Thyroid gland (tissue), 4 donors: ENCODE results near the gene GOLM1. TPM values are rescaled to one million over a fixed set of nuclear protein-coding genes. Genes with fewer than 3 reads are reported as not detected.

Experiments used
- DNase-seq, 2 donors: peaks; one replicate each; pipeline ENCODE4 v3.0.0-alpha.2; 2019
- H3K27ac ChIP-seq, 3 donors: fragments of 200-600 bp; sonication (generic); 1 replicate in 2 of 3; 2 replicates in 1 of 3; pipeline ENCODE4 v1.5.1; 2016 to 2019; ENCODE audit warnings: mild to moderate bottlenecking in 1 of 3, moderate library complexity in 1 of 3
- H3K27me3 ChIP-seq: fragments of 200-600 bp; sonication (generic); one replicate; pipeline ENCODE4 v1.5.1; 2019
- H3K36me3 ChIP-seq, 2 donors: fragments of 200-600 bp; sonication (generic); one replicate each; pipeline ENCODE4 v1.5.1; 2016 to 2019
- H3K4me1 ChIP-seq, 2 donors: fragments of 200-600 bp; sonication (generic); one replicate each; pipeline ENCODE4 v1.5.1; 2017 to 2019
- H3K4me3 ChIP-seq, 3 donors: fragments of 200-600 bp; sonication (generic); replicated peaks in 1 of 3; 1 replicate in 2 of 3; 2 replicates in 1 of 3; pipeline ENCODE4 v1.5.1; 2016; ENCODE audit warnings: mild to moderate bottlenecking in 1 of 3
- H3K9me3 ChIP-seq: fragments of 200-600 bp; sonication (generic); one replicate; pipeline ENCODE4 v1.5.1; 2017
- POLR2A ChIP-seq, 2 donors: fragments of 450-650 bp; IDR thresholded peaks; one replicate each; pipeline ENCODE4 v1.6.1; 2017; ENCODE audit warnings: antibody characterized with exemption in 2 of 2, mild to moderate bottlenecking in 2 of 2, moderate library complexity in 1 of 2
- WGBS, 2 donors: methylation state at CpG; one replicate each; pipeline ENCODE4 v1.1.5; 2017; 5-methylcytosine and 5-hydroxymethylcytosine counted together
- intact Hi-C: fragments of 100-400 bp; cut with DNase I; formaldehyde crosslinking; loops from one replicate; pipeline ENCODE4 v1.15.1; 2023
- total RNA-seq, 4 donors: library from RNA; depleted of rRNA; stranded (reverse); fragments of >200 nt; gene quantifications; one replicate each; pipeline ENCODE4 v1.2.3, GENCODE V29; 2016
- TF ChIP-seq, protein P1 (sequence below), 6 experiments: fragments of 200-600 bp in 3 of 6; fragments of 450-650 bp in 3 of 6; sonication (generic) in 3 of 6; IDR thresholded peaks; one replicate each; pipeline ENCODE4 v1.5.1; 2016 to 2019; ENCODE audit warnings: antibody characterized with exemption in 6 of 6, mild to moderate bottlenecking in 2 of 6, inconsistent platforms in 1 of 6, moderate library complexity in 1 of 6

The GOLM1 gene
- total RNA-seq, 4 donors from 2014 or later: 18.2 to 112 (median 47.6) TPM

DNA sequence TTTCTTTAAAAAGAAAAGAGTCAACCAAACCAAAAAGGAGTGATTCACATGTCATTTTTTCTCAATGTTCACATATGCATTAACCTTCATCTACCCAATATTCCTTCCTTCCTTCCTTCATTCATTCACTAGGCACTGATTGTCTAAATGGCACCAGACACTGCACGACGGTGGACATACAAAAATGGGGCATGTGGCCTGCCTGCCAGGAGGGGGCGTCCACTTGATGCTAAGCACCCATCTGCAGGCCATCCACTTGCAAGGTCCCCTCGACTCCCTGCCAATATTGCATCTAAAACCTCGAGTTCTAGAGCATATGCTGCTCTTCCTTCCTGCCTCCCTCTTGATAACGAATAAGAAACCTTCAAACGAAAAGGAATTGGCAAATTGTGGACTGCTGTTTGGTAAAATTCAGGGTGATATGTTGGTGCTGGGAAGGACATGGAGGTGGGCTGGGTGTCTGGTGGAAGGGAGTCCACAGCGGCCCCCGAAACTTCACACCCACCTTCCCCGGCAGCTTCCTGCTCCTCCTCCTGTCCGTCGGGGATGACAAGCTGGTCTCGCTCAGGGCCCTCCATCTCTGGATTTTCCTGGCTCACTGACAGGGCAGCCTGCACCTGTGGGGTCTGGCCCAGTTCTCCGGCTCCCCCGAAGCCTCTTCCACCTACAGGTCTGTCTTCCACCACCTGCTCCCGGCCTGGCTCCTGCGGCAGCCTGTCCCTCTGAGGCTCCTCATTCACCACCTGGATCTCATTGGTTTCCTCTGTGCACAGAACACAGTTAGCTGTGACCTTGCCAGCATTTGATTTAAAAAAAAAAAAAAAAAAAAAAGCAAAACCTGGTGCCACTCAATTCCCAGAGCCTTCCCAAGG, 64.3 kb downstream of the GOLM1 start:
- Histone ChIP-seq H3K4me1 (no peaks in the 10 kb centered on the region), H3K36me3 (peaks cover 4 to 5% of the 10 kb centered on the region in 2 donors), H3K9me3 (no peaks in the 10 kb centered on the region), H3K4me3 (no peak overlapping the region), H3K27ac (no peak overlapping the region), H3K27me3 (no peaks in the 10 kb centered on the region)
- WGBS, 2 donors: 84 to 85% methylated on average over 17 of the region's 17 CpGs
- DNase-seq: peak in 1 of 2 donors; percentile 12
- TF ChIP-seq POLR2A (IDR thresholded peaks at IDR 0.05): no peak
- TF ChIP-seq, protein P1, sequence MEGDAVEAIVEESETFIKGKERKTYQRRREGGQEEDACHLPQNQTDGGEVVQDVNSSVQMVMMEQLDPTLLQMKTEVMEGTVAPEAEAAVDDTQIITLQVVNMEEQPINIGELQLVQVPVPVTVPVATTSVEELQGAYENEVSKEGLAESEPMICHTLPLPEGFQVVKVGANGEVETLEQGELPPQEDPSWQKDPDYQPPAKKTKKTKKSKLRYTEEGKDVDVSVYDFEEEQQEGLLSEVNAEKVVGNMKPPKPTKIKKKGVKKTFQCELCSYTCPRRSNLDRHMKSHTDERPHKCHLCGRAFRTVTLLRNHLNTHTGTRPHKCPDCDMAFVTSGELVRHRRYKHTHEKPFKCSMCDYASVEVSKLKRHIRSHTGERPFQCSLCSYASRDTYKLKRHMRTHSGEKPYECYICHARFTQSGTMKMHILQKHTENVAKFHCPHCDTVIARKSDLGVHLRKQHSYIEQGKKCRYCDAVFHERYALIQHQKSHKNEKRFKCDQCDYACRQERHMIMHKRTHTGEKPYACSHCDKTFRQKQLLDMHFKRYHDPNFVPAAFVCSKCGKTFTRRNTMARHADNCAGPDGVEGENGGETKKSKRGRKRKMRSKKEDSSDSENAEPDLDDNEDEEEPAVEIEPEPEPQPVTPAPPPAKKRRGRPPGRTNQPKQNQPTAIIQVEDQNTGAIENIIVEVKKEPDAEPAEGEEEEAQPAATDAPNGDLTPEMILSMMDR (IDR thresholded peaks at IDR 0.05): peak in 1 of 6 experiments; percentile 32
- intact Hi-C loops: no loop called here

DNA sequence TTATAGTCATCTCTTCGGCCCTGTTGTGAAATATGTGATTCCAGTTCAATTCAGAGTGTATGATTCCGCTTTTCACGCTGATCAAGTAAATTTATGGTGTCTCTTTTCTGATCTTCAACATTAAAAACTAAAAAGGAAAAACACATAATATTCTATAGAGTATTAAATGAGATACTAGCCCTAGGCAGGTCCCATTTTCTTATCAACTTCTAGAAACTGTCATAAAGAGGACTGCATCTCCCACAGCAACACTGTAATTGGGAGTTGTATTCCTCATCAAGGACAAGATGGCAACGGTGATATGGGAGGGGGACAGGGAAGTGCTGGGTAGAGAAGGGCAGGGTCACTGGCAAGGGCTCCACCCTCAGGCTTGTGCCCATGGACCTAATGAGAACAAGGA, 71.6 kb downstream of the GOLM1 start:
- intact Hi-C loops: no loop called here
- Histone ChIP-seq H3K9me3 (no peaks in the 10 kb centered on the region), H3K27me3 (no peaks in the 10 kb centered on the region), H3K4me3 (no peak overlapping the region), H3K4me1 (peaks cover 0 to 4% of the 10 kb centered on the region in 2 donors), H3K27ac (no peak overlapping the region), H3K36me3 (peaks cover 8 to 15% of the 10 kb centered on the region in 2 donors)
- DNase-seq: no peak
- TF ChIP-seq, protein P1 (IDR thresholded peaks at IDR 0.05): no peak
- TF ChIP-seq POLR2A (IDR thresholded peaks at IDR 0.05): no peak
- 95 to 98% methylated on average over 4 of the region's 4 CpGs for WGBS, 2 donors

DNA sequence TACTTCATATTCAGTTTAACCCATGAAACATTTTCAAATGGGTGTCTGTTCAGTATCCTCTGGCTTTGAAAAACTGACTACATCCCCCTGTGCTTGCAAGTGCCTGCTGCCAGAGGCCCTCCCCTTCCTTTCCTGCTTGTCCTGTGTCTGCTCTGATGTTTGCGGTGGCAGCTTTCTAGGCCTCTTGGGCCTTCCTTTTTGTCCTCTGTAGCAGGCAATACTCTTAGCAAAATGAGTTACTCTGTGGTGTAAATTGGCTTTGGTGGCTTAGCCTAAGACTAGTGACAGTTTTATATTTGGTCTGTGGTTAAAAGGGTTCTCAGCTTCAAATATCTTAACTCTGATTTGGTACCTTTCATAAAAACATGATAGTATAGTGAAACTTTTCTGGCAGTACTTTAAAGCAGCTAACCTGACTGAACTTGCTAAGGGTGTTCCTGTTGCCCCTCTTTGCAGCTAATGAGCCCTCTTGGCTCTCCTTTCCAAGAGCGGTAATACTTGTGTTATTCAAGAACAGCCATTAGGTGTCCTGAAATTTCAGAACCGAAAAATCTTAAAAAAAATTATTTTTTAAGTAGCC, 76.6 kb downstream of the GOLM1 start:
- Histone ChIP-seq H3K9me3 (no peaks in the 10 kb centered on the region), H3K4me1 (peaks cover 0 to 4% of the 10 kb centered on the region in 2 donors), H3K27me3 (no peaks in the 10 kb centered on the region), H3K36me3 (peaks cover 25 to 27% of the 10 kb centered on the region in 2 donors), H3K4me3 (no peak overlapping the region), H3K27ac (peak overlapping the region in 1 of 3 donors; percentile 39)
- intact Hi-C loops: no loop called here
- DNase-seq: no peak
- no peak for TF ChIP-seq POLR2A (IDR thresholded peaks at IDR 0.05)
- TF ChIP-seq, protein P1 (IDR thresholded peaks at IDR 0.05): no peak
- 68 to 87% methylated on average over 3 of the region's 3 CpGs for WGBS, 2 donors

DNA sequence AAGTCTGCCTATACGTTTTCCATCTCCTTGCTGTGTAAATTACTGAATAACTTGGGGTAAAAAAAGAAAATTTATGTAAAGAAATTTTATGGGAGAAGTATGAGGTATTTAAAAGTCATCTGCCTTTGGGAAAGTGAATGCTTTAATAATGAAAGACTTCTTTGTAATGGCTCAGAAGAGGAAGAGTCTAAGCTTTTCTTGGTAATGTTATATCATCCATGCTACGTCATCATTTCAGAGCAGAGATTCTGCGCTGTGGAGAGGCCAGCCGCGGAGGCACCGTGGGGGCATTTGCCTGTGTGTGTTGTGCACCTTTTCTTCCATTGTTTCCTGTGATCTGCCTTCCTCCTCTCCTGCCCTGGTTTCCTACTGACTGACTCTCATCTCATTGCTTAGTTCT, 78.2 kb downstream of the GOLM1 start:
- Histone ChIP-seq H3K9me3 (no peaks in the 10 kb centered on the region), H3K36me3 (peaks cover 25 to 28% of the 10 kb centered on the region in 2 donors), H3K4me3 (no peak overlapping the region), H3K27me3 (no peaks in the 10 kb centered on the region), H3K4me1 (peaks cover 0 to 4% of the 10 kb centered on the region in 2 donors), H3K27ac (no peak overlapping the region)
- WGBS, 2 donors: 89 to 93% methylated on average over 6 of the region's 6 CpGs
- TF ChIP-seq, protein P1 (IDR thresholded peaks at IDR 0.05): no peak
- TF ChIP-seq POLR2A (IDR thresholded peaks at IDR 0.05): no peak
- no peak for DNase-seq
- intact Hi-C loops: no loop called here

DNA sequence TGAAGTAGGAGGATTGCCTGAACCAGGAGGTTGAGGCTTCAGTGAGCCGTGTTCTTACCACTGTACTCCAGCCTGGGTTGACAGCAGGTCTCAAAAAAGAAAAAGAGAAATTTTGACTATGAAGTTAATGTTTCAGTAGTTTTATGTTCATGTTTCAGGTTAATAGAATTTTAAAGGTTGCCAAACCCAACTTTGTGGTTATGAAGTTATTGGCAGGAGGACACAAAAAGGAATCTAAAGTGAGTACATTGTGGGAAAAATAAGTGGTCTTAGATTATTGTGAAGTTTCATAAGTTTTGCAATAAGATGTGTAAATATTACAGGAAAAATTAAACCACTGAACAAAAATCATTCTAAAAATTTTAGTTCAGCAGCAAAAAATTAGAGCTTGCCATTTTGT, 78.6 kb downstream of the GOLM1 start:
- intact Hi-C loops: no loop called here
- Histone ChIP-seq H3K9me3 (no peaks in the 10 kb centered on the region), H3K36me3 (peaks cover 25 to 26% of the 10 kb centered on the region in 2 donors), H3K4me3 (no peak overlapping the region), H3K27ac (no peak overlapping the region), H3K4me1 (peaks cover 0 to 4% of the 10 kb centered on the region in 2 donors), H3K27me3 (no peaks in the 10 kb centered on the region)
- TF ChIP-seq, protein P1 (IDR thresholded peaks at IDR 0.05): no peak
- TF ChIP-seq POLR2A (IDR thresholded peaks at IDR 0.05): no peak
- WGBS, 2 donors: 96 to 97% methylated on average over 1 of the region's 1 CpG
- no peak for DNase-seq
